Measurements from ENCODE around the gene FRS2.
"Not testable (repeated sequence)": the region's sequence is repeated elsewhere in the genome, so short reads cannot be mapped to it uniquely, and the experiment has no call there.

FRS2 gene

GRCh38 chr12:69470189-69471075 lies at the start of gene FRS2:
TSS of gene FRS2 (plus strand) at chr12:69470388. CDS start at chr12:69569031, 98,643 bp downstream.
- peak; percentile 85 for DNase-seq (ENCODE audit: low read depth)

GRCh38 chr12:69421548-69421947 lies 48.6 kb upstream of the FRS2 start:
- no peak for DNase-seq (ENCODE audit: low read depth)

GRCh38 chr12:69423037-69423905 lies 46.9 kb upstream of the FRS2 start:
- no peak for DNase-seq (ENCODE audit: low read depth)

GRCh38 chr12:69425417-69425816 lies 44.8 kb upstream of the FRS2 start:
- no peak for DNase-seq (ENCODE audit: low read depth)

- DNase-seq (ENCODE audit: low read depth), result no peak
Observed at GRCh38 chr12:69428351-69429073, 41.7 kb upstream of the FRS2 start.

- no peak for DNase-seq (ENCODE audit: low read depth)
Observed at GRCh38 chr12:69430942-69431590, 39.1 kb upstream of the FRS2 start.

- no peak for DNase-seq (ENCODE audit: low read depth)
Observed at GRCh38 chr12:69431591-69432222, 38.5 kb upstream of the FRS2 start.

GRCh38 chr12:69433653-69434052 lies 36.5 kb upstream of the FRS2 start:
- no peak for DNase-seq (ENCODE audit: low read depth)

- no peak for DNase-seq (ENCODE audit: low read depth)
Observed at GRCh38 chr12:69435644-69436043, 34.5 kb upstream of the FRS2 start.

GRCh38 chr12:69437073-69437472 lies 33.1 kb upstream of the FRS2 start:
- no peak for DNase-seq (ENCODE audit: low read depth)

GRCh38 chr12:69438539-69438938 lies 31.6 kb upstream of the FRS2 start:
- DNase-seq (ENCODE audit: low read depth), result no peak

GRCh38 chr12:69440016-69440415 lies 30.2 kb upstream of the FRS2 start:
- no peak for DNase-seq (ENCODE audit: low read depth)

- no peak for DNase-seq (ENCODE audit: low read depth)
Observed at GRCh38 chr12:69440886-69441285, 29.3 kb upstream of the FRS2 start.

- no peak for DNase-seq (ENCODE audit: low read depth)
Observed at GRCh38 chr12:69442894-69443293, 27.3 kb upstream of the FRS2 start.

- no peak for DNase-seq (ENCODE audit: low read depth)
Observed at GRCh38 chr12:69443916-69444315, 26.3 kb upstream of the FRS2 start.

GRCh38 chr12:69447892-69448291 lies 22.3 kb upstream of the FRS2 start:
- no peak for DNase-seq (ENCODE audit: low read depth)

GRCh38 chr12:69452598-69453132 lies 17.5 kb upstream of the FRS2 start:
- DNase-seq (ENCODE audit: low read depth), result not testable (repeated sequence)

GRCh38 chr12:69456239-69456638 lies 13.9 kb upstream of the FRS2 start:
- no peak for DNase-seq (ENCODE audit: low read depth)

GRCh38 chr12:69457433-69457832 lies 12.8 kb upstream of the FRS2 start:
- no peak for DNase-seq (ENCODE audit: low read depth)

- DNase-seq (ENCODE audit: low read depth), result no peak
Observed at GRCh38 chr12:69459477-69459876, 10.7 kb upstream of the FRS2 start.

- DNase-seq (ENCODE audit: low read depth), result no peak
Observed at GRCh38 chr12:69464428-69464827, 5.8 kb upstream of the FRS2 start.
